GM10248 (cell line): Measurements from ENCODE around the gene ARHGAP26.

Experiments used
- CTCF ChIA-PET: fragments of 300-600 bp; sonication (Branson Sonifier 250); formaldehyde crosslinking; extraction: SDS; loops from one replicate; lab custom pipeline; 2021; ENCODE audit warnings: antibody characterized with exemption; lab: Yijun Ruan, JAX
- POLR2A ChIA-PET: fragments of 350-650 bp; sonication (Branson Sonifier 250); formaldehyde crosslinking; extraction: SDS; loops from one replicate; lab custom pipeline; 2020; ENCODE audit warnings: antibody characterized with exemption; lab: Yijun Ruan, JAX
- DNase-seq: peaks from one replicate; pipeline ENCODE4 v3.0.0; 2012; ENCODE audit errors: extremely low spot score
- CTCF ChIP-seq: IDR thresholded peaks from 2 replicates; pipeline ENCODE4 v1.5.1; 2012; ENCODE audit warnings: mild to moderate bottlenecking, low read depth; ENCODE audit errors: extremely low read depth, missing control alignments, control extremely low read depth

ARHGAP26 gene

GRCh38 chr5:143245929-143246561 is 475.9 kb downstream of the ARHGAP26 start:
- no peak for DNase-seq
- ChIA-PET CTCF (no interaction called here), POLR2A (no interaction called here)
- no peak for TF ChIP-seq CTCF

- DNase-seq: no peak
- CTCF ChIA-PET: interaction anchor here (1.5 to 4.3 kb wide), 5 partner anchors 11 to 26 kb away, joined by 3 to 26 read pairs (median 5); no protein-coding TSS in a partner anchor
- POLR2A ChIA-PET: no interaction called here
- TF ChIP-seq CTCF: no peak
These were observed 477.1 kb downstream of the ARHGAP26 start for GRCh38 chr5:143247134-143247815.

- no peak for DNase-seq
- no peak for TF ChIP-seq CTCF
- ChIA-PET POLR2A (no interaction called here), CTCF (interaction anchor here (1.5 to 4.3 kb wide), 5 partner anchors 10 to 28 kb away, joined by 3 to 26 read pairs (median 5); no protein-coding TSS in a partner anchor)
These were observed 478.2 kb downstream of the ARHGAP26 start for GRCh38 chr5:143248391-143248790.

GRCh38 chr5:143248822-143249579 is 478.8 kb downstream of the ARHGAP26 start:
- no peak for TF ChIP-seq CTCF
- ChIA-PET POLR2A (no interaction called here), CTCF (interaction anchor here (1.4 to 4.3 kb wide), 8 partner anchors 8 to 37 kb away, joined by 3 to 26 read pairs (median 4); no protein-coding TSS in a partner anchor)
- DNase-seq: no peak

GRCh38 chr5:143249851-143250250 is 479.7 kb downstream of the ARHGAP26 start:
- DNase-seq: no peak
- ChIA-PET POLR2A (interaction anchor here (0.6 kb wide), 1 partner anchor 83 kb away, joined by 3 read pairs; no protein-coding TSS in a partner anchor), CTCF (interaction anchor here (0.7 to 4.3 kb wide), 7 partner anchors 9 to 45 kb away, joined by 3 to 26 read pairs (median 4); no protein-coding TSS in a partner anchor)
- TF ChIP-seq CTCF: no peak

GRCh38 chr5:143251190-143251589 is 481.0 kb downstream of the ARHGAP26 start:
- CTCF ChIA-PET: interaction anchor here (3.2 kb wide), 1 partner anchor 10 kb away, joined by 13 read pairs; no protein-coding TSS in a partner anchor
- TF ChIP-seq CTCF: no peak
- DNase-seq: peak; percentile 47
- POLR2A ChIA-PET: no interaction called here
